Thyroid gland (tissue), 4 donors: ENCODE measurements around the gene TOM1L1.

ENCODE experiments used
- POLR2A ChIP-seq, 2 donors: fragments of 450-650 bp; IDR thresholded peaks; one replicate each; pipeline ENCODE4 v1.6.1; 2017; ENCODE audit warnings: antibody characterized with exemption in 2 of 2, mild to moderate bottlenecking in 2 of 2, moderate library complexity in 1 of 2
- TF ChIP-seq, protein P1 (sequence below), 6 experiments: fragments of 200-600 bp in 3 of 6; fragments of 450-650 bp in 3 of 6; sonication (generic) in 3 of 6; IDR thresholded peaks; one replicate each; pipeline ENCODE4 v1.5.1; 2016 to 2019; ENCODE audit warnings: antibody characterized with exemption in 6 of 6, mild to moderate bottlenecking in 2 of 6, inconsistent platforms in 1 of 6, moderate library complexity in 1 of 6

DNA sequence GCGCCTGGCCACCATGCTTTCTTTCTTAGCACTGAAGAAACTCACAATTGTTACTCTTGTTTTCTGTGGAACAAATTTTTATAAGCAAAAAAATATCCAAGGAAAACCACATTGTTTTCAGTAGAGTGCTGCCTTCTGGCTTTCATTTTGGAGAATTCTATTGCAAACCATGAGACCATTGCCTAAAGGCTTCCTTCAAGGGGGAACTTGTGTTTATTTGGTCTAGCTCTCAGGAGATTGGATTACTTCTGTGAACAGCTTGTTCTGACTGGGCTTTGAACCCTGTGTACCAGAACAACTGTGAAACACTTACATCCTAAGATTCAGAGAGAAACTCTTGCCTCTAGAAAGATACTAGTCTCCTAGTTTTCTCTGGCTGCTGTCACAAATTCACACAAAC lies 32.1 kb downstream of the TOM1L1 start:
- TF ChIP-seq, protein P1, sequence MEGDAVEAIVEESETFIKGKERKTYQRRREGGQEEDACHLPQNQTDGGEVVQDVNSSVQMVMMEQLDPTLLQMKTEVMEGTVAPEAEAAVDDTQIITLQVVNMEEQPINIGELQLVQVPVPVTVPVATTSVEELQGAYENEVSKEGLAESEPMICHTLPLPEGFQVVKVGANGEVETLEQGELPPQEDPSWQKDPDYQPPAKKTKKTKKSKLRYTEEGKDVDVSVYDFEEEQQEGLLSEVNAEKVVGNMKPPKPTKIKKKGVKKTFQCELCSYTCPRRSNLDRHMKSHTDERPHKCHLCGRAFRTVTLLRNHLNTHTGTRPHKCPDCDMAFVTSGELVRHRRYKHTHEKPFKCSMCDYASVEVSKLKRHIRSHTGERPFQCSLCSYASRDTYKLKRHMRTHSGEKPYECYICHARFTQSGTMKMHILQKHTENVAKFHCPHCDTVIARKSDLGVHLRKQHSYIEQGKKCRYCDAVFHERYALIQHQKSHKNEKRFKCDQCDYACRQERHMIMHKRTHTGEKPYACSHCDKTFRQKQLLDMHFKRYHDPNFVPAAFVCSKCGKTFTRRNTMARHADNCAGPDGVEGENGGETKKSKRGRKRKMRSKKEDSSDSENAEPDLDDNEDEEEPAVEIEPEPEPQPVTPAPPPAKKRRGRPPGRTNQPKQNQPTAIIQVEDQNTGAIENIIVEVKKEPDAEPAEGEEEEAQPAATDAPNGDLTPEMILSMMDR (IDR thresholded peaks at IDR 0.05) = no peak
- no peak for TF ChIP-seq POLR2A (IDR thresholded peaks at IDR 0.05)
